Measurements from ENCODE around the gene TM7SF2. TPM values are rescaled to one million over a fixed set of nuclear protein-coding genes. Genes with fewer than 3 reads are reported as not detected.

The TM7SF2 gene
- total and polyA plus RNA-seq, 2 donors (not counting 1 experiment from before 2014, with no cell fraction given) = 23.9 to 28.5 TPM

DNA sequence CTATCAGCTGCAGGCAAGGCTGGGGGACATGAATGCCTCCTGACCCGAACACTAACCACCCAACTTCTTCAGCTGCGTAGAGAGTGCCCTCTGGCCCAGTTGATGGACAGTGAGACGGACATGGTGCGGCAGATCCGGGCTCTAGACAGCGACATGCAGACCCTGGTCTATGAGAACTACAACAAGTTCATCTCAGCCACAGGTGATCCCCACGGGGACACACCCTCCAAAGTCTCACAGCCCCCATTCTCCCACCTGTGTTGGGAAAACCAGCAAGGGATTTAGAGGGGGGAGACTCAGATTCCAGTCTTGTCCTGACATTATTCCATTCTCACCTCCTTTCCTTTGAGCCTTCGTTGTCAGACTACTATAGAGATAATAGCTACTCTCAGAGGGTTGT is 14.7 kb upstream of the TM7SF2 start:
- Histone ChIP-seq H3K4me2 (replicated peaks; ENCODE audit: low read depth, low read length, poor library complexity, severe bottlenecking) (peak overlapping the region; percentile 92), H3K79me2 (ENCODE audit: control insufficient read depth, insufficient read depth, low read length) (peaks cover 36% of the 10 kb centered on the region), H2AFZ (ENCODE audit: insufficient read depth, low read depth, low read length, poor library complexity, severe bottlenecking) (peak overlapping the region; percentile 88), H3K27ac (ENCODE audit: low read length in 2 of 2) (peak overlapping the region; percentile 42 to 81), H3K4me1 (ENCODE audit: control insufficient read depth in 2 of 2, insufficient read depth in 2 of 2, low read length in 2 of 2) (peaks cover 10 to 16% of the 10 kb centered on the region in 2 donors), H3K27me3 (replicated peaks in 1 of 4; ENCODE audit: control extremely low read depth in 1 of 4, control insufficient read depth in 3 of 4, insufficient read depth in 4 of 4, low read length in 3 of 4) (no peaks in the 10 kb centered on the region), H3K4me3 (ENCODE audit: control extremely low read depth in 1 of 5, extremely low read depth in 1 of 5, insufficient read depth in 1 of 5, low read depth in 2 of 5, low read length in 4 of 5) (peak overlapping the region; percentile 21 to 90 (median 73)), H4K20me1 (ENCODE audit: control insufficient read depth, insufficient read depth, low read length, poor library complexity, severe bottlenecking) (peaks cover 18% of the 10 kb centered on the region), H3K36me3 (replicated peaks in 1 of 2; ENCODE audit: control extremely low read depth in 1 of 2, control insufficient read depth in 1 of 2, extremely low read depth in 1 of 2, insufficient read depth in 2 of 2, low read length in 1 of 2) (peaks cover 0 to 23% of the 10 kb centered on the region in 2 experiments), H3K9ac (ENCODE audit: low read length) (peak overlapping the region; percentile 90), H3K9me3 (ENCODE audit: control extremely low read depth in 1 of 3, control insufficient read depth in 2 of 3, insufficient read depth in 1 of 3, low read length in 2 of 3) (peaks cover 0 to 6% (median 0%) of the 10 kb centered on the region in 3 donors)
- Mint-ChIP-seq H3K27me3 (no peaks in the 10 kb centered on the region), H3K9me3 (ENCODE audit: insufficient read depth) (no peaks in the 10 kb centered on the region), H3K4me3 (peak overlapping the region; percentile 96), H3K27ac (peak overlapping the region; percentile 97), H3K4me1 (peaks cover 24% of the 10 kb centered on the region)
- no peak for DNase-seq
- CTCF ChIA-PET = interaction anchor here (0.8 to 10.2 kb wide), 3 partner anchors 11 to 21 kb away, joined by 3 to 96 read pairs (median 20); partner anchors contain the start of genes TM7SF2 and ZNHIT2
- POLR2A ChIA-PET = interaction anchor here (0.6 to 4.0 kb wide), 9 partner anchors 14 to 325 kb away, joined by 3 to 26 read pairs (median 5); partner anchors contain the start of genes ARL2, CAPN1, FAU and MRPL49
- intact Hi-C loops (cut with micrococcal nuclease) = loop anchor here (1.0 kb wide), 5 partner anchors 13 to 84 kb away; partner anchors contain the start of genes CDCA5, SNX15, ZFPL1 and ZNHIT2
- no peak for TF ChIP-seq EZH2 (IDR thresholded peaks at IDR 0.05; ENCODE audit: borderline replicate concordance, insufficient read depth, low read depth, low read length, poor library complexity, severe bottlenecking)
- TF ChIP-seq, protein P1, sequence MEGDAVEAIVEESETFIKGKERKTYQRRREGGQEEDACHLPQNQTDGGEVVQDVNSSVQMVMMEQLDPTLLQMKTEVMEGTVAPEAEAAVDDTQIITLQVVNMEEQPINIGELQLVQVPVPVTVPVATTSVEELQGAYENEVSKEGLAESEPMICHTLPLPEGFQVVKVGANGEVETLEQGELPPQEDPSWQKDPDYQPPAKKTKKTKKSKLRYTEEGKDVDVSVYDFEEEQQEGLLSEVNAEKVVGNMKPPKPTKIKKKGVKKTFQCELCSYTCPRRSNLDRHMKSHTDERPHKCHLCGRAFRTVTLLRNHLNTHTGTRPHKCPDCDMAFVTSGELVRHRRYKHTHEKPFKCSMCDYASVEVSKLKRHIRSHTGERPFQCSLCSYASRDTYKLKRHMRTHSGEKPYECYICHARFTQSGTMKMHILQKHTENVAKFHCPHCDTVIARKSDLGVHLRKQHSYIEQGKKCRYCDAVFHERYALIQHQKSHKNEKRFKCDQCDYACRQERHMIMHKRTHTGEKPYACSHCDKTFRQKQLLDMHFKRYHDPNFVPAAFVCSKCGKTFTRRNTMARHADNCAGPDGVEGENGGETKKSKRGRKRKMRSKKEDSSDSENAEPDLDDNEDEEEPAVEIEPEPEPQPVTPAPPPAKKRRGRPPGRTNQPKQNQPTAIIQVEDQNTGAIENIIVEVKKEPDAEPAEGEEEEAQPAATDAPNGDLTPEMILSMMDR (IDR thresholded peaks at IDR 0.05) = no peak
- ATAC-seq (ENCODE audit: low read depth) = no peak
- 73% methylated on average over 5 of the region's 8 CpGs for WGBS (ENCODE audit: insufficient coverage)

DNA sequence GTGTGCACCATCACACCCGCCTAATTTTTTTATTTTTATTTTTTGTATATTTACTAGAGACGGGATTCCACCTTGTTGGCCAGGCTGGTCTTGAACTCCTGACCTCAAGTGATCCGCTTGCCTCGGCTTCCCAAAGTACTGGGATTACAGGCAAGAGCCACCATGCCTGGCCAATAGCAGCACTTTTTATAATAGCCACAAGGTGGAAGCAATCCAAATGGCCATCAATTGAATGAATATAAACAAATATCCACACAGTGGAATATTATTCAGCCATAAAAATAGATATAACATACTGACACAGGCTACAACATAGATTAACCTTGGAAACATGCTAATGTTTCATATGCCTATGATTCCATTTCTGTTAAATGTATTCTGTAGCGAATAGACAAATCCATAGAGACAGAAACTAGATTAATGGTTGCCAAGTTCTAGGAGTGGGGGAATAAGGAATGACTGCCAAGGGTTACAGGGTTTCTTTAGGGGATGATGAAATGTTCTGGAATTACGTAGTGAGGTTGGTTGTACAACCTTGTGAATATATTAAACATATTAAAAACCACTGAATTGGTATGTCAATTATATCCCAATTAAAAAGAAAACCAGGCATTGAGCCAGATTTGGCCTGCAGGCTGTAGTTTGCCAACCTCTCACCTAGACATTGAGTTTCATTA is 10.9 kb upstream of the TM7SF2 start:
- POLR2A ChIA-PET = no interaction called here
- Histone ChIP-seq H3K4me1 (ENCODE audit: control insufficient read depth in 2 of 2, insufficient read depth in 2 of 2, low read length in 2 of 2) (peaks cover 7 to 12% of the 10 kb centered on the region in 2 donors), H3K27me3 (replicated peaks in 1 of 4; ENCODE audit: control extremely low read depth in 1 of 4, control insufficient read depth in 3 of 4, insufficient read depth in 4 of 4, low read length in 3 of 4) (no peaks in the 10 kb centered on the region), H3K36me3 (replicated peaks in 1 of 2; ENCODE audit: control extremely low read depth in 1 of 2, control insufficient read depth in 1 of 2, extremely low read depth in 1 of 2, insufficient read depth in 2 of 2, low read length in 1 of 2) (peaks cover 0 to 43% of the 10 kb centered on the region in 2 experiments), H3K9me3 (ENCODE audit: control extremely low read depth in 1 of 3, control insufficient read depth in 2 of 3, insufficient read depth in 1 of 3, low read length in 2 of 3) (peaks cover 0 to 3% (median 0%) of the 10 kb centered on the region in 3 donors), H3K27ac (ENCODE audit: low read length in 2 of 2) (no peak overlapping the region), H2AFZ (ENCODE audit: insufficient read depth, low read depth, low read length, poor library complexity, severe bottlenecking) (no peak overlapping the region), H3K4me3 (ENCODE audit: control extremely low read depth in 1 of 5, extremely low read depth in 1 of 5, insufficient read depth in 1 of 5, low read depth in 2 of 5, low read length in 4 of 5) (no peak overlapping the region), H4K20me1 (ENCODE audit: control insufficient read depth, insufficient read depth, low read length, poor library complexity, severe bottlenecking) (peaks cover 25% of the 10 kb centered on the region), H3K79me2 (ENCODE audit: control insufficient read depth, insufficient read depth, low read length) (peaks cover 62% of the 10 kb centered on the region), H3K4me2 (replicated peaks; ENCODE audit: low read depth, low read length, poor library complexity, severe bottlenecking) (no peak overlapping the region), H3K9ac (ENCODE audit: low read length) (no peak overlapping the region)
- Mint-ChIP-seq H3K9me3 (ENCODE audit: insufficient read depth) (no peaks in the 10 kb centered on the region), H3K4me3 (no peak overlapping the region), H3K27ac (no peak overlapping the region), H3K4me1 (peaks cover 24% of the 10 kb centered on the region), H3K27me3 (no peaks in the 10 kb centered on the region)
- intact Hi-C loops (cut with micrococcal nuclease) = no loop called here
- no peak for ATAC-seq (ENCODE audit: low read depth)
- CTCF ChIA-PET = interaction anchor here (0.7 to 10.2 kb wide), 2 partner anchors 10 to 87 kb away, joined by 3 to 96 read pairs; partner anchors contain the start of genes ARL2 and TM7SF2
- WGBS (ENCODE audit: insufficient coverage) = no CpG with 5 or more reads among the region's 6 CpGs
- no peak for DNase-seq
- TF ChIP-seq, protein P1 (IDR thresholded peaks at IDR 0.05) = no peak
- TF ChIP-seq EZH2 (IDR thresholded peaks at IDR 0.05; ENCODE audit: borderline replicate concordance, insufficient read depth, low read depth, low read length, poor library complexity, severe bottlenecking) = no peak
